Hepatocyte (in vitro differentiated cells): Measurements from ENCODE around the gene GPD1.

Experiments
- CTCF ChIP-seq: fragments of 200-600 bp; sonication (generic); IDR thresholded peaks from 2 replicates; pipeline ENCODE4 v1.5.1; 2016; ENCODE audit warnings: antibody characterized with exemption, mild to moderate bottlenecking; ENCODE audit not compliant: poor library complexity
- EZH2 ChIP-seq: fragments of 200-600 bp; sonication (generic); IDR thresholded peaks from 2 replicates; pipeline ENCODE4 v1.6.1; 2016; ENCODE audit warnings: antibody characterized with exemption, mild to moderate bottlenecking, borderline replicate concordance

GRCh38 chr12:50110762-50111351 is 7.0 kb downstream of the GPD1 start:
- TF ChIP-seq CTCF = no peak
- TF ChIP-seq EZH2 = no peak
